Fibroblast of gingiva (primary cell): ENCODE data around the gene SPDYC.

Experiments
- DNase-seq: peaks from one replicate; pipeline ENCODE4 v3.0.0-alpha.2; 2011; ENCODE audit warnings: low read depth

The SPDYC gene

DNA sequence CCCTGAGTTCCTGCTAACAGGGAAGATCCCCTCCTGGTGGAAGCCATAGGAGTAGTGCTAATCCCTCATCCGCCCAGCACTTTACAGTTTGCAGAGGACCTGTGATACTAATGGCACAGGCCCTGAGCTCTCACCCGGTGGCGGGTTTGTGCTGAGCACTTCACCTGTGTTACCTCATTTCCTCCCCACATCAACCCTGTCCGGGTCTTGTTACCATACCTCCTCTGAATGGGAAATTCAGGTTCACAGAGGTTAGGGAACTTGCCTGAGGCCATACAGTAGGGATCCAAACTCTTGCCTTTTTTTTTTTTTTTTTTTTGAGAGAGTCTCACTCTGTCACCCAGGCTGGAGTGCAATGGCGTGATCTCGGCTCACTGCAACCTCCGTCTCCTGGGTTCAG, 36.9 kb downstream of the SPDYC start:
- DNase-seq = no peak

GRCh38 chr11:65207918-65208784, 38.1 kb downstream of the SPDYC start:
- no peak for DNase-seq

- no peak for DNase-seq
Observed at GRCh38 chr11:65208785-65209710, 39.0 kb downstream of the SPDYC start.

- no peak for DNase-seq
Observed at GRCh38 chr11:65209711-65210360, 39.8 kb downstream of the SPDYC start.

- DNase-seq = no peak
Observed at GRCh38 chr11:65210361-65210731, 40.3 kb downstream of the SPDYC start.

GRCh38 chr11:65210748-65211147, 40.7 kb downstream of the SPDYC start:
- DNase-seq = no peak

DNA sequence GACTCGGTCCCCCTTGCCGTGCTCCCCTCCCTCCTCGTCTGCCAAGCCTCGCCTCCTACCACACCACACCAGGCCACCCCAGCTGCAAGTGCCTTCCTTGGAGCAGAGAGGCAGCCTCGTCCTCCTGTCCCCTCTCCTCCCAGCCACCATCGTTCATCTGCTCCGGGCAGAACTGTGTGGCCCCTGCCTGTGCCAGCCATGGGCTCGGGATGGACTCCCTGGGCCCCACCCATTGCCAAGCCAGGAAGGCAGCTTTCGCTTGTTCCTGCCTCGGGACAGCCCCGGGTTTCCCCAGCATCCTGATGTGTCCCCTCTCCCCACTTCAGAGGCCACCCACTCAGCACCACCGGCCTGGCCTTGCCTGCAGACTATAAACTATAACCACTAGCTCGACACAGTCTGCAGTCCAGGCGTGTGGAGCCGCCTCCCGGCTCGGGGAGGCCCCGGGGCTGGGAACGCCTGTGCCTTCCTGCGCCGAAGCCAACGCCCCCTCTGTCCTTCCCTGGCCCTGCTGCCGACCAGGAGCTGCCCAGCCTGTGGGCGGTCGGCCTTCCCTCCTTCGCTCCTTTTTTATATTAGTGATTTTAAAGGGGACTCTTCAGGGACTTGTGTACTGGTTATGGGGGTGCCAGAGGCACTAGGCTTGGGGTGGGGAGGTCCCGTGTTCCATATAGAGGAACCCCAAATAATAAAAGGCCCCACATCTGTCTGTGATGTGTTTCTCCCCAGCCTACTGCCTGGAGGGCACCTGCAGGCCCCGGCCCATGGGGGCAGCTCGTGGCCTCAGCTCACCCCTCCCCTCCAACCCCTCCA, 41.5 kb downstream of the SPDYC start:
- DNase-seq = no peak

DNA sequence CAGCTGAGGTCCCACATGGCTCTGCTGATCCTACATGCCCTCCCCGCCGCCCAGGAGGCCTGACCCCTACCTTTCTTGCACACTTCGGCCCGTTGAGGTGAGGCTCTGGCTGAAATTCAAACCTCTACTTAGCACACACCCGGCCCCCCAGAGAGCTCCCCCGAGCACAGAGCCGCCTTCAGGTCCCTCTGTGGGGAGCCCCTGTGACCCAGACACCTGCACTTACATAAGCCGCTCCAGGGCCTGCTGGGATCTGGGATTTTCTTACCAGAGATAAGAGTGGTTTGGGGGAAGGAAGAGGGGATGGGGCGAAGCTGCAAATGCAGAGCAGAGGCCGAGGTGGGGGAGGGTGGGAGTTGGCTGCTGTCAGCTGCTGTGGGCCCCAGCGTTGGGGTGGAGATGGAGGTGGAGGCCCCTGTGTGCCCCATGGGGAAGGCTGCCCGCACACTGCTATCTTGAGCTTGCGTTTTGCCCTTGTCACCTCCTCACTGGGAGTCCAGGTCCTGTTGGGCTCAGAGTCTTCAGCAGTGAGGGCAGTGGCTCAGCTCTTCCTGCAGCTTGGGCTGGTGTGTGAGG, 42.3 kb downstream of the SPDYC start:
- no peak for DNase-seq

DNA sequence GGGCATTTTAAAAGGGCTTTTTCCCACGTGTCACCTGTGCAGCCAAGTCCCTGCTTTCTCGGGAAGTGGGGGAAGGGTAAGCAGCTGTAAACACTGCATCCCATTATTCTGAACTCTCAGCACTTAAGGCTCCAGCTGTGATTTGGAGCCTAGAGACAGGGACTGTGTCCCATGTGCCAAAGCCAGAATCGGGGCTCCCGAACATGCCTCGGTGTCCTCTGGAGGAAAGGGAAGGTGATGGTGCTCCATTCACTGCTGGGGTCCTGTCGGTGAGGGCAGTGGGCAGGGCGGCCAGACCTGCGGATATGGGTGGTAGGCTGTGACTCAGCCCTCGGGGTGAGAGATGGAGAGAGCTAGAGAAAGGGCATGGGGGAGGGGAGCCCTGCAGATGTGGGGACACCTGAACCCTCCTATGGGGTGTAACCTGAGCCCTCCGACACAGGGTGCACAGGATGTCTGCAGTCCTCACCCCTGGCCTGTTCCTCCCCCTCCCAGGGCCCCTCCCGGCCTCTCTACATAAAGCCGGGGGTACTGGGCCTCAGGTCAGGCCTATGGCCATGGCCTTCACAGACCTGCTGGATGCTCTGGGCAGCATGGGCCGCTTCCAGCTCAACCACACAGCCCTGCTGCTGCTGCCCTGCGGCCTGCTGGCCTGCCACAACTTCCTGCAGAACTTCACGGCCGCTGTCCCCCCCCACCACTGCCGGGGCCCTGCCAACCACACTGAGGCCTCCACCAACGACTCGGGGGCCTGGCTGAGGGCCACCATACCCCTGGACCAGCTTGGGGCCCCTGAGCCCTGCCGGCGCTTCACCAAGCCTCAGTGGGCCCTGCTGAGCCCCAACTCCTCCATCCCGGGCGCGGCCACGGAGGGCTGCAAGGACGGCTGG, 43.5 kb downstream of the SPDYC start:
- DNase-seq = no peak

- DNase-seq = no peak
Observed at GRCh38 chr11:65214212-65214845, 44.3 kb downstream of the SPDYC start.

GRCh38 chr11:65215441-65216076, 45.5 kb downstream of the SPDYC start:
- no peak for DNase-seq

DNA sequence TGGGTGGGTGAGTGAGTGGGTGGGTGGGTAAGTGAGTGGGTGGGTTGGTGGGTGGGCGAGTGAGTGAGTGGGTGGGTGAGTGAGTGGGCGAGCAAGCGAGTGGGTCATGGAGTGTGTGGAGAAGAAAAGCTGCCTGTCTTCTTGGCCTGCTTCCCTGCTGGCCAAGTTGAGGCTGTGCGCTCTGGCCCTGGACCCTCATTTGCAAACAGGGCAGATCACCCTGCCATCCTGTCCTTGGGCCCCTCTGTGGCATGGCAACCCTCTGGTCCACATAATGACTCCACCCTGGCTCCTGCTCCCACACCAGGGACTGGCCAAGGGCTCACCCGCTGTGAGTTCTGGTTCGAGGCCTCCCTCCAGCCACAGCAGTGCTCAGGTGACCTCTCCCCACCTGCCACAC, 46.8 kb downstream of the SPDYC start:
- DNase-seq = no peak

DNA sequence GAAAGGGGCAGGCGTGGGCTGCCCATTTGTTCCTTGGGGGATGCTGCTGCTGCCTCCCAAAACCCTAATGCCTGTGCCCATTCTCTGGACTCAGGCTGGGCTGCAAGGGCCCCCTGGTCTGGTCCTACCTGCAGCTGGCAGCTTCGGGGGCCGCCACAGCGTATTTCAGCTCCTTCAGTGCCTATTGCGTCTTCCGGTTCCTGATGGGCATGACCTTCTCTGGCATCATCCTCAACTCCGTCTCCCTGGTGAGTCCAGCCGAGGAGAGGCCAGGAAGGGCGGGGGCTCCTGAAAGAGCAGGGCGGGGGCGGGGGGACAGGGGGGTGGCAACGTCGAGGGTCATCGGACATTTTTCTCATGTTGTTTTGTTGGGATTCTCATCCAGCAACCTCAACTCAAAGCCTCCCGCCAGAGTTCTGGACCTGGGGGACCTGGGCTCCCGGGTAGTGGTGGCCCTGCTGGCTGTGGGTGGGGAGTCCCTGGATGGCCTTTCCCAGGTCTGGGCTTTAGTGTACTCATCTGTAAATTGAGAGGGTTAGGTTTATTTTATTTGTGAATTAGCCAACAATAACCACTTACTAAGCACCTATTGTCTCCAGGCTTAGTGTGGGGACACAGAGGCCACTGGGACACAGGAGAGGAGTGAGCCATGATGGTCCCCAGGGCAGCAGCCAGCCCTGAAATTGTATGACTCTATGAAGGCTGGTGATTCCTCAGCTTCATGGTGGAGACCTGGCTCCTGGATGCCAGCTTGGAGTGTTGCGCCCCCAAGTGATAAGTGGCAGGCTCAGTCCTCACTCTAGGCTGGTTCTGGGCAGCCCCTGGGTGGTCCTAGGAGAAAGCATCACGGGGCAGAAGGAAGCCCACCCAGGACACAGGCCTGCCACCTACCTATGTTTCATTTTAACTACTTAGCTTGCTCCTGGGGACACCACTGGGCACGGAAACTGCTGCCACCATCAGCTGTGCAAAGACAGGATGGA, 47.7 kb downstream of the SPDYC start:
- no peak for DNase-seq

DNA sequence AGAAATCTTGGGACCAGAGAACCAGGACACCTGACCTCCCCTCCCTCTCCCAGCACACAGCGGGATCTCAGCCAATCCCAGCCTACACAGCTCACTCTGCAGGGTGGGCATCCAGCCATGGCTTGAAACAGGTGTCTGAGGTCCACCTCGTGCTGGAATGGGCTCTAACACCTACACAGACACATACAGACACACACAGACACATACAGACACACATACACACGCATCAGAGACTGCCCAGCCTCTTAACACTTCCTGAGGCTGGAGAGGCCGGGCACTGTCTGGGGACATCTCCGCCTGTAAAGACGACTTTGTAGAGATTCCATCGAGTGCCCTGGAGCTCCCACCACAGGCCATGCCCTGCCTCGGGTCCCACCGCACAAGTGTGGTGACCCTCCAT, 48.4 kb downstream of the SPDYC start:
- no peak for DNase-seq

GRCh38 chr11:65219930-65220213, 49.8 kb downstream of the SPDYC start:
- DNase-seq = peak; percentile 69

DNA sequence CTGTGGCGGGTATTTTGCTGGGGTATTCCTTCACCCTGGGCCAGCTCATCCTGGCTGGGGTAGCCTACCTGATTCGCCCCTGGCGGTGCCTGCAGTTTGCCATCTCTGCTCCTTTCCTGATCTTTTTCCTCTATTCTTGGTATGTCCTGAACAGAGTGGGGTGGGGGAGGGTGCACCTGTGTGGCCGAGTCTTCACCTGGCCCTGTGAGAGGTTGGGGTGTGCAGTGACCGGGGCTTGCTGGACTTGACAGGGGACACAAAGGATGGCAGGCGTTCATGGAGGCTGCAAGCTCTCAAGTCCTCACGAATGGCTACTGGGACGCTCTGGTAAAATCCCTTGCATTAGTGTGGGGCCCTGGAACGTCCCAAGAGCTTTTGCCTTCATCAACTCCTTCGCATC, 51.0 kb downstream of the SPDYC start:
- DNase-seq = no peak
